NCI-H2029 treated with DMSO at 0.1 percent for 48 hours (cell line): ENCODE data around the gene SH3D19.

ENCODE experiments used
- DNase-seq: peaks from one replicate; lab custom pipeline; 2025; lab: John Stamatoyannopoulos, UW

Gene SH3D19

DNA sequence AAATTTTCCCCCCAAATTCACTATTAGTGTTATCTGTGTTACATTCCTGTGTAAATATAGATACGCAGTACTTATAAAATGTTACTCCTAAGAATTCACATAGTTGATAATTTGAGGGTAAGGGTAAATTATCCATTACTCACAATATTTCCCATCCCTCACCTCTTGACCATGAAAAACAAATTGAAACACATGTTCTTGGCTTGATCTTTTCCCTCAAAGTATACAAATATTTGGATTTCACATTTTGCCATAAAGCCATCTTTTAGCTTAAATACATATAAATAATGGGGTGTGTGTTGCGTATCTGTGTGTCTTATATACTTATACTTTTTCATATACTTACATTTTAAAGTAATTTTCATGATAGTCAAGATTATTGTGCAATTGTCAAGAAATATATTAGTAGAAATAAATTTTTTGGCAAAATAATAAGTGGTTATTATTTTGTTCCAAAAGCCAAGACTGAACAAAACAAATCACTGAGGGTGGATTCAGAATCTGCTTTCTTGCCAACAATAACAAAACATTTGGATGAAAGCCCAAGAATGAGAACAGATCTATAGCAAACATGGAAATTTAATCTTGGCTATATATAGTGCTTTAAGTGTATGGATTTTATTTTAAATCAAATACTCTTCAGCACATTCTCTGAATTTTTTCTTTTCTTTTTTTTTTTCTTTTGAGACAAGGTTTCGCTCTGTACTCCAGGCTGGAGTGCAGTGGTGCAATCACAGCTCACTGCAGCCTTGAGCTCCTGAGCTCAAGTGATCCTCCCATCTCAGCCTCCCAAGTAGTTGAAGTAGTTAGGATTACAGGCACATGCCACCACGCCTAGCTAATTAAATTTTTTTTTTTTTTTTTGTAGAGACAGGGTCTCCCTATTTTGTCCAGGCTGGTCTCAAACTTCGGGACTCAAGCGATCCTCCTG lies 97.0 kb downstream of the SH3D19 start:
- peak; percentile 13 for DNase-seq

DNA sequence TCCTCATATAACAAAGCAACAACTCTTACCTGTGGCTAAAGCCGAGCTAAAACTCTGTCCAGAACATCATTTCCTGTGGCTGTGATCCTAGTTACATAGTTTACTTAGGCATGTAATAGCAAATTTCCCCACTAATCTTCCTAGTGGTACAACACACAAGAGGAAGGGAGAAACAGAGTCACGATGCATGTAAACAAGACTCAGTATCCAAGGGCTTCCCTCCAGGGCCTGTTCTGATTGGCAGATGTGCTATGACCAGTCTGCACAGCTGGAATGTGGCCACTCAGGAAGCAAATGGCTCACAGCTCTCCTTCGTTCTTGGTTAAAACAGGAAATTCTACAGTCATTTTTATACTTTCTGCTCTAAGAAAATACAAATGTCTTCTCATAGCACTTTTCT lies 97.7 kb downstream of the SH3D19 start:
- DNase-seq = no peak

DNA sequence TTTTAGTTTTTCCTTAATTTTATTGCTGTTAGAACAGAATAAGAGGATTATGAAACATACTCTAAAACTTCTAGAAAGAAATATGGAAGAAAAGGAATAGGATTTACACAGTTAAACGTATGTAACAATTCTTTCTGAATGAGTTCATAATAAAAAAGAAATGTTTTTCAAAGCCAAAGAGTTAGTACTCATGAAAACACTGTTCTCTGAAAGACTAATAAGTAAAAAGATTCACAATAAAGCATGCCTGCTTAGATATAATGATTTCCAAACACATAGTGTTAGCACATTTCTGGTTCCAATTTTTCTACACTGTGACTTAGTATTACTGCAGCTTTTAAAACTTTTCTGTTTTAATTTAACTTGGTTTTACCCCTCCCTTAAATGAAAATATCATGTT lies 98.2 kb downstream of the SH3D19 start:
- DNase-seq = no peak

- DNase-seq = no peak
Observed at GRCh38 chr4:151226004-151226932, 99.1 kb downstream of the SH3D19 start.

GRCh38 chr4:151223465-151223864 lies 101.9 kb downstream of the SH3D19 start:
- DNase-seq = no peak

DNA sequence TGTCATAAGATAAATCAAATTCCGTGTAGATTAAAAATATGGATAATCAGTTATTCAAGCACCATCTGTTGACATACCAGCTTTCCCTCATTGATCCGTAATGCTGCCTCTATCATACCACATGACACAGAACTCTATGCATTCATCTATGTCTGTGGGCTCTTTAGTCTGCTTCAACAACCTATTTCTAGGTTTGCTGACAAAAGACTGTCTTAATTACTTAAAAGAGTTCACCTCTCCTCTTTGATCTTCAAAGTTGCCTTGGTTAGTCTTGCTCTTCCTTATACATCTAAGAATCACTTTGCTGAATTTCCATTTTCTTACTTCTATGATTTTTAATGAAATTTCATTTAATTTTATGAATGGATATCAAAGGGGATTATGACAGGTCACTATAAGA lies 105.5 kb downstream of the SH3D19 start:
- DNase-seq = no peak

DNA sequence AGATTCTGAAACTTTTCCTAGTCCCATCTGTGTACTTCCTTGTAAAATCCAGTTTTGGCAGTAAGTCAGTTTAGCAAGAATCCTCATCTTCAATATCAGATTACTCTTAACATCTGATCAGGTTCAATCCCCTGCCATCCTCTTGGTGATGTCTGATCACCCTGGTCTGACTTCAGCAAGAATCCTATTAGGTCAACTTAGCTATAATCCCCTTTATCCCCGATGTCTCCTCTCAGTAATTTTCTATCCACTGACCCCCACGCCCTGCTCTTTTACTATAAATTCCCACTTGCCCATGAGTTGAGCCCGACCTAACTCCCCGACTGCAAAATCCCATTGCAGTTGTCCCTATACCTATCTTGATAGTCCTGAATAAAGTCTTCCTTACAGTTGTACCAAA lies 106.3 kb downstream of the SH3D19 start:
- DNase-seq = no peak

DNA sequence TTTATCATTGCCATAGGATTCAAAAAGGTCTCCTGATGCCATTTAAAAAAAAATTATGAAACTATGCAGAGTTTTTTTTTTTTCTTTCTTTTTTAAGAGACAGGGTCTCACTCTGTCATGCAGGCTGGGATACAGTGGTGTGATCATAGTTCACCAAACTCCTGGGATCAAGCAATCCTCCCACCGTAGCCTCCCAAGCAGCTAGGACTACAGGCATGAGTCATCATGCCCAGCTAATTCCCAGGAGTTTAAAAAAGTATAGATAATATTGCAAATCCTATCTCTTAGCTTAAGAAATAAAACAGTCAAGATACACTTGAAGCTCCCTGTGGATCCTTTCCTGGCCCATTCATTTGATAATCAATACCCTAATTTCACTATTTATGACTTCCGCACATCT lies 107.1 kb downstream of the SH3D19 start:
- no peak for DNase-seq

- DNase-seq = no peak
Observed at GRCh38 chr4:151217326-151217725, 108.1 kb downstream of the SH3D19 start.

- DNase-seq = no peak
Observed at GRCh38 chr4:151215295-151215694, 110.1 kb downstream of the SH3D19 start.

- no peak for DNase-seq
Observed at GRCh38 chr4:151207868-151208267, 117.5 kb downstream of the SH3D19 start.

GRCh38 chr4:151207186-151207585 lies 118.2 kb downstream of the SH3D19 start:
- no peak for DNase-seq

- no peak for DNase-seq
Observed at GRCh38 chr4:151206241-151207005, 119.0 kb downstream of the SH3D19 start.

GRCh38 chr4:151205722-151206121 lies 119.7 kb downstream of the SH3D19 start:
- DNase-seq = no peak

- DNase-seq = no peak
Observed at GRCh38 chr4:151204925-151205524, 120.4 kb downstream of the SH3D19 start.

GRCh38 chr4:151202851-151203455 lies 122.5 kb downstream of the SH3D19 start:
- no peak for DNase-seq

DNA sequence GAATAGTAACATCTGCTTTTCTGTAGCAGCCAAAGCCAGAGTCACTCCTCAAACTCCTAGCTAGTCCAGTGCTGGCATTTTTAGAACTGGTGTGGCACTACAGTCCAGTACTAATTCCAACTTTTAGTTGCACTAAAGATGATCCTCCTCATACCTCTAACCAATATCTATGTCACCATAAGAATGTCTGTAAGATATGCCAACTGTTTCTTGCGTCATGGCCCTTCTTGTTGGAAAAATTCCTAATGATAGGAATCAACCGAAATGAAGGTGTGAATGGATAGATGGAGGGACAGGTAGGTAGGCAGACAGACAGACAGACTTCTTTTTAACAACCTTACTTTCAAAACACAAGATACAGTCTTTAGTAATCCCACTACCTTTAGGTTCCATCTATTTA lies 123.0 kb downstream of the SH3D19 start:
- no peak for DNase-seq

DNA sequence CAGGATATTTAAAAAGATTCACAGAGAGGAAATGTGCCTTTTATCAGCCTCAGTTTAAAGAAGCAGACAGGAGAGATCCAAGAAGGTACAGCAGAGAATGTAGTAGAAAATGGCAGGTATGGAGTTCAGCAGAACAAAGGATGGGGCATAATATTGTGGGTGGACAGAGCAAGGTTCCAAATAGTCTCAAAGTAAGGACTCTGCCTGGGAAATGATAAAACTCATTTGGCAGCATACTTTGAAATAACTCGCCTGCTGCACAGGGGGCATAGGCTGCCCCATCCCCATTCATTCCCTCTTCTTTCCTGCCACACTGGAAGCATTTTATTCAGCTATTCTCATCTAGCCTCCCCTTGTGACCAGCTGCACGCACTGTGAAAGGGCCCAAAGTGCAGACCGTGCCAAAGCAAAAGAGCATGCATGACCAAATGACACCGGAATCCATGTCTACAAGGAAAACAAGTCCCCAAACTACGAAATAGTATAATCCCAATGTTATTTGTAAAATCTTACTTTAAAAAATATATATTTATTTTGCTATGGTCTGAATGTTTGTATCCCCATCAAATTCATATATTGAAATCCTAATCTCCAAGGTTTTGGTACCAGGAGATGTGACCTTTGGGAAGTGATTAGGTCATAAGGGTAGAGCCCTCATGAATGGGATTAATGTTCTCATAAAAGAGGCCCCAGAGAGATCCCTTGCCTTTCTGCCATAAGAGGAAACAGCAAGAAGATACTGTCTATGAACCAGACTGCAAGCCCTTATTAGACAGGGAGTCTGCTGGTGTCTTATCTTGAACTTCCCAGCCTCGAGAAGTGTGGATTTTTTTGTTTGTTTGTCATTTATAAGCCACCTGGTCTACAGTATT lies 125.8 kb downstream of the SH3D19 start:
- no peak for DNase-seq

- no peak for DNase-seq
Observed at GRCh38 chr4:151198748-151199147, 126.7 kb downstream of the SH3D19 start.

- DNase-seq = no peak
Observed at GRCh38 chr4:151197247-151197646, 128.2 kb downstream of the SH3D19 start.
